NCI-H82 treated with DMSO at 0.1 percent for 48 hours (cell line): Measurements from ENCODE around the gene RAG1.

Experiments
- DNase-seq: peaks from one replicate; lab custom pipeline; 2025; ENCODE audit not compliant: unreplicated experiment; lab: John Stamatoyannopoulos, UW

The RAG1 gene

DNA sequence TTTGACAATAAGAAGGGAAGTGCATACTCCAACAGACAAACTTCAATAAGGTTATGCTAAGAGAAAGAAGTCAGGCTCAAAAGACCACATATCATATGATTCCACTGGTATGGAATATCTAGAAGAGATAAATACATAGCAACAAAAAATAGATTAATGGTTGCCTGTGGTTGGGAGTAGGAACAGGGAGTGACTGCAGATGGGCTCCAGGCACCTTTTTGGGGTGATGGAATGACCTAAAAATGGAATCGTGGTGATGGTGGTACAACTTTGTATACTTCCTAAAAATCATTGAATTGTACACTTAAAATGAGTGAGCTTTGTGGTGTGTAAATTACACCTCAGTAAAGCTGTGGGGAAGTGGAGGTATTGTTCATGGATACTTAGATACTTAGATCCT is 59.2 kb downstream of the RAG1 start:
- no peak for DNase-seq

DNA sequence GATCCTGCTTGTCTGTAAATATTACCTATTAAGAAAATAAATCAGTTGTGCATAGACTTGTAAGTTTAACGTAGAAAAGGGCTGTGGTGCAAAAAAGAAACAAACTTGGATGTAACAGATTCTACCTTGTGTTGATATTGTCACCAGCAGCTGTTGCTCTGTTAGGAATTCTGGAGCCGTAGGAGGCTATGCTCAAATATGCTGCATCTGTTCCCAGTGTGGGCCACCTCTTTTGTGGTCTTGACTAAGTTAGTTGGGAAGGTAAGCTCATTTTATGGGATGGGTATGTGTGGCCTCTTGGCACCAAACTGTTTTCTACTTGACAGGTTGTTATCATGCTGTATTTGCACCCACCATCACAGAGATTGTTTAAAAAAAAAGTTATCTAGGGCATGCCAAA is 59.7 kb downstream of the RAG1 start:
- no peak for DNase-seq

DNA sequence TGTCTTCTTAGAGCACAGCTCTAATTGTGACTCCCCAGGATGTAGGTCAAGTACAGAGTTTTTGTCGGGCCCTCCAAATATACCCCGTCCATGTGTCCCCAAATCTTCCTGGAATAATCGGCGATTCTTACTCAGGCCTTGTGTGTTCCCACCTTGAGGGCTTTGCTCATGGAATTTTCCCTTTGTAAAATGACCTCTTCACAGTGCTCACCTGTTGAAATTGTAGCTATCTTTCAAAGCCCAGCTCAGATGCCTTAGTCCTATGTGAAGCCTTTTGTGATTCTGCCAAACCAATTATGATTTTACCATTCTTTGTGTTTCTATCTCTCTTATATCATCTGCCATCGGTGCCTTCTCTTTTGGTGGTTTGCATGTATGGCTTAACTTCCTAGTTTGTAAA is 60.3 kb downstream of the RAG1 start:
- no peak for DNase-seq

GRCh38 chr11:36628765-36629244 is 61.0 kb downstream of the RAG1 start:
- no peak for DNase-seq
